OCI-LY3 (cell line): ENCODE measurements around the gene DCST1.

Experiments used
- CTCF ChIP-seq: fragments of 200-600, 300-600 bp; sonication (generic); IDR thresholded peaks from 2 replicates; pipeline ENCODE4 v1.5.1; 2014; ENCODE audit warnings: antibody characterized with exemption, low read length, low read depth
- EZH2phosphoT487 ChIP-seq: fragments of 200-600 bp; shearing (Covaris generic); IDR thresholded peaks from 2 replicates; pipeline ENCODE4 v1.6.1; 2018; ENCODE audit warnings: antibody characterized with exemption, mixed run types, low read depth

- TF ChIP-seq CTCF, result no peak
- TF ChIP-seq EZH2phosphoT487, result no peak
Observed at GRCh38 chr1:155022927-155023236, 10.7 kb upstream of the DCST1 start.
